Activated CD8-positive, alpha-beta memory T cell treated with anti-CD3 and anti-CD28 coated beads, Interleukin-2, amount 50 U/mL, for 1 hour (primary cell): ENCODE measurements around the gene FRG2B.
"Not testable (repeated sequence)": the region's sequence is repeated elsewhere in the genome, so short reads cannot be mapped to it uniquely, and the experiment has no call there.

Experiments
- DNase-seq: peaks from one replicate; pipeline ENCODE4 v3.0.0-alpha.2; 2020; ENCODE audit errors: extremely low read depth

Gene FRG2B

DNA sequence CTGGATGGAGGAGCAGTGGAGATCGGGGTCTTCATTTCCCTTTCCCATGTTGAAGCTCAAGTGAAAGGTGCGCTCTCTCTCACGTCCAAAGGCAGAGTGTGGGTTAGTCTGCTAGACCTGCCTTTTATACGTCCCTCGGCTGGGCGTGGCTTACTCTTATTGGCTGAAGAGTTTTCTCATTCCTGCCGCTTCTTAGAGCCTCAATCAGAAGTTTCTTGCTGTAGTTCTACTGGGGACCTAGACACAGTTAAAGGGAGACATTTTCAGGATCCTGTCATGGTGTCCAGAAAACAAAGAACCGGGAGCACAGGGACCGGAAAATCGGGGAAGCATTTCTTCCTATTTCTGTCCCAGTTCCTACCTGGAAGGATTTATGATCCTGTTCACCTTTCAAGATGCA, at the start of gene FRG2B:
TSS of gene FRG2B (minus strand) at position 101 of the 400 bp plus-strand sequence. CDS start at position 48, 53 bp downstream.
- not testable (repeated sequence) for DNase-seq

- DNase-seq: not testable (repeated sequence)
These were observed 40.9 kb upstream of the FRG2B start for GRCh38 chr10:133667446-133667845.

GRCh38 chr10:133663544-133664160, 37.1 kb upstream of the FRG2B start:
- DNase-seq: not testable (repeated sequence)

GRCh38 chr10:133661122-133661521, 34.5 kb upstream of the FRG2B start:
- not testable (repeated sequence) for DNase-seq

DNA sequence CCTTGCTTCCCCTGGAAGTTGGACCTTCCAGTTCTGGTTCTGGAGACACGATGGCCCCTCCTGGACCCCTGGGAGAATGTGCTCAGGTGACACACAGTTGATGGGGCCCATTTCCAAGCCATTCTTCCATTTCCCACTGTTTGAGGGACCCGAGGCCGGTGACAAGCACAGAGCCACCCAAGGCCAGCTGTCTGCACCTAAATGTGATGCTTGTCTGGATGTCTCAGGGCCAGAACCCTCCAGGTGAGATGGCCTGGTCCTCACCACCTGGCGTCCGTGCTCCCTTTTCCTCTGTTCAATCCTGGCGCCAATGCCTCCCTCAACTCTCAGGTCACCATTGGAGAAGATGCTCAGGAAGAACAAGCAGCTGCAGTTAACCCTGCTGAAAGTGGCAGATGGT, 33.9 kb upstream of the FRG2B start:
- DNase-seq: not testable (repeated sequence)

- not testable (repeated sequence) for DNase-seq
These were observed 30.7 kb upstream of the FRG2B start for GRCh38 chr10:133657276-133657675.

GRCh38 chr10:133648872-133649455, 22.4 kb upstream of the FRG2B start:
- DNase-seq: not testable (repeated sequence)

GRCh38 chr10:133647075-133647748, 20.6 kb upstream of the FRG2B start:
- not testable (repeated sequence) for DNase-seq

GRCh38 chr10:133637846-133638235, 11.2 kb upstream of the FRG2B start:
- DNase-seq: not testable (repeated sequence)

DNA sequence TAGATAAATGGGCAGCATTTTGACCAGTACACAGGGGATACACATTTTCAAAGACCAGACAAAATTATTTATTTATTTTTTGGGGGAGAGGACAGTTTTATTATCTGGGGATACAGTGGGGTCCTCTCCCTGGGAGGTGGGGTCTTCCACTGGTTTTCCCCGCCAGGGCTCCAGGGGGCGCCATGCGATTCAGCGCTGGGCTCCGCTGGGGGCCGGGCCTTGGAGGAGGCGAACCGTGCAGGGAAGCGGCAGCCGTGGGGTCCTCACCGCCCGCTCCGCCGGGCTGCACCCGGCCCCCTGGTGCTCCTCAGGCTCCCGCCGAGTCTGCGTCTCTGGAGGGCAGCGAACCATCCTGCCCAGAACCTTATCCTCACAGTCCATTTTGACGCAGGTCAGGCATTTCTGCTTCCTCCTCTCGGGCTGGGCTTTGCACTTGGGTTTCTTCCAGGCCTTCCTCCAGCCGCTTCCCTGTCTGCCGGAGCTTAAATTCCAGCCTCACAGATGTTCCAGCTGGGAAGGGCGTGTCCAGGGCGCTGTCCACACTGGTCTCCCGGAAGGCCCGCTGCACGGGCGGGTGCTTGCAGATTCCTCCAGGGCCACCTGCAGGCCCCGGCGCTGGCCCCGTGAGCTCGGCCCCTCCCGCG, 10.7 kb upstream of the FRG2B start:
- not testable (repeated sequence) for DNase-seq

GRCh38 chr10:133630723-133631249, 4.2 kb upstream of the FRG2B start:
- not testable (repeated sequence) for DNase-seq

- DNase-seq: not testable (repeated sequence)
These were observed 4.1 kb downstream of the FRG2B start for GRCh38 chr10:133622544-133622943.

DNA sequence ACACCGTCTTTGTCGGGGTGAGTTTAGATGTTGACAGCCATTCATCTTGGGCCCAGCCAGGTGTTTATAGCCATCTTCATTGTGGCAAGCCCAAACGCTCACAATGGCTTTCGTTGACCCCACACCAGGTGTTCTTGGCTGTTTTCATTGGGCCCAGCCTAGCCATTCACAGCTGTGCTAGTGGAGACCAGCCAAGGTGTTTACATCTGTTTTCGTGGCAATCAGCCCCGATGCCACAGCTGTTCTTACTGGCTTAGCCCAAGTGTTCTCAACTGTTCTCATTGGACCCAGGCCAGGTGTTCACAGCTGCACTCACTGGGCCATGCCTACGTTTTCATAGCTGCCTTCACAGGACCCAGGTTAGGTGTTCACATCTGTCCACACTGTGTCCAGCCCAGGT, 7.7 kb downstream of the FRG2B start:
- DNase-seq: no peak

DNA sequence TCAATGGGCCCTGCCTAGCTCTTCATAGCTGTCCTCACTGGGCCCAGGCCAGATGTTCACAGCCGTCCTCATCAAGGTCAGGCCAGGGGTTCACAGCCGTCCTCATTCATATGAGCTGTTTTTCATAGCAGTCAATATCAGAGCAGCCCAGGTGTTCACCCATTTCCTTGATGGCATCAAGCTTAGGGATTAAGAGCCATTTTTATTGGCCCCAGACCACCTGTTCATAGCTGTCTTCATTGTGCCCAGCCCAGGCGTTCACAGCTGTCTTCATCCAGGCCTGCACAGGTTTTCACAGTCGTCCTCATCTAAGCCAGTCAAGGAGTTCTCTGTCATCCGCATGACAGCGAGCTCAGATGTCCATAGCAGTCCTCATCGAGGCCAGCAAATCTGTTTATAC, 9.4 kb downstream of the FRG2B start:
- no peak for DNase-seq

DNA sequence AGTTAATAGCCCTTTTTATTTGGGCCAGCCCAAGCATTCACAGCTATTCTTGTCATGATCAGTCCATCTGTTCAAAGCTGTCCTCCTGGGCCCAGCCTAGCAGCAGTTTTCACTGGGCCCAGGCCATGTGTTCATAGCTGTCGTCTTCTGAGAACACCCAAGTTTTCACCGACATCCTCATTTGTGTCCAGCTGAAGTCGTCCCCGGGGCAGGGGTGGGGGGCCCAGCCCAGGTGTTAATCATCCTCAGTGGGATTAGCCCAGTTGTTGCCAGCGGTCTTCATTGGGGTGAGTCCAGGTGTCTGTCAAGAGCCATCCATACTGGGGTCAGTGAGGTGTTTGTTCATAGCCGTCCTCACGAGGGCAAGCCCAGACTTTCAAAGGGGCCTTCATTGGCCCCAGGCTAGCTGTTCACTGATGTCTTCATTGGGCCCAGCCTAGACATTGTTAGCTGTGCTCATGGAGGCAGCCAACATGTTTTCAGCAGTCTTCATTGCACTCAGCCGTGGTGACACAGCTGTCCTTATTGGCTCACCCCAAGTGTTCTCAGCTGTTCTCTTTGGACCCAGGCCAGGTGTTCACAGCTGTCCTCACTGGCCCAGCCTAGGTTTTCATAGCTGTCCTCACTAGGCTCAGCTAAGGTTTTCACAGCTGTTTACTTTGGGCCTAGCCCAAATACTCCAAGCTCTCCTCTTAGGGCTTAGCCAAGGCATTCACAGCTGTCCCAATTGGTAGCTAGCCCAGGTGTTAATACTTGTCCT, 10.0 kb downstream of the FRG2B start:
- DNase-seq: no peak

DNA sequence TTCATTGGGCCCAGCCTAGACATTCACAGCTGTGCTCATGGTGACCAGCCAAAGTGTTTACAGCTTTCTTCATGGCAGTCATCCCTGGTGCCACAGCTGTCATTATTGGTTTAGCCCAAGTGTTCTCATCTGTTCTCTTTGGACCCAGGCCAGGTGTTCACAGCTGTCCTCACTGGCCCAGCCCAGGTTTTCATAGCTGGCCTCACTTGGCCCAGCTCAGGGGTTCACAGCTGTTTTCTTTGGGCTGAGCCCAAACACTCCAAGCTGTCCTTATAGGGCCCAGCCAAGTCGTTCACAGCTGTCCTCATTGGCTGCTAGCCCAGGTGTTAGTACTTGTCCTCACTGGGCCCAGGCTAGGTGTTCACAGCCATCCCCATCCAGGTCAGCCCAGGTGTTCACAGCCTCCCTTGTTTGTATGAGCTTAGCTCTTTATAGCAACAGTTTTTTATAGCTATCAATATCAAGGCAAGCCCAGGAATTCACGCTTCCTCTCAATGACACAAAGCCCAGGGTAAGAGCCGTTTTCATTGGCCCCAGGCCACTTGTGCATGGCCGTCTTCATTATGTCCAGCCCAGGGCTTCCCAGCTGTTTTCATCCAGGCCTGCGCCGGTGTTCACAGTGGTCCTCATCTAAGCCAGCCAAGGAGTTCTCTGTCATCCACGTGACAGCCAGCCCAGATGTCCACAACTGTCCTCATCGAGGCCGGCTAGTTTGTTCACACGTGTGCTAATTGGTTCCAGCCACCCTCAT, 11.6 kb downstream of the FRG2B start:
- no peak for DNase-seq

- no peak for DNase-seq
These were observed 12.9 kb downstream of the FRG2B start for GRCh38 chr10:133613699-133614098.

DNA sequence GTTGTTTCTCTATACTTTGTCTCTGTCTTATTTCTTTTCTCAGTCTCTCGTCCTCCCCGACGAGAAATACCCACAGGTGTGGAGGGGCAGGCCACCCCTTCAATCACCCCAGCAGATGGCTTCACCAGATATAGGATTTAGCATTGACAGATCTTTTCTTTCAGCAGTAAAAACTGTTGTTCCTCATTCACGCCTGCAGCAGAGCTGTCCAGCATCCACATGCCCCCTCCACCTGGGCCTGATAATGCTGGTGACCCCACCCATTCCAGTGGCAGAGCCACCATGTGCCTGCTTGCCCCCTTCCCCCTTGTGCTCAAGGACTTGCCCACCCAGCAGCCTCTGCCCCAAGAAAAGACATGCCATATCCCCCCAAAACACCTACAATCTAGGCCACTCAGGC, 15.5 kb downstream of the FRG2B start:
- DNase-seq: no peak

DNA sequence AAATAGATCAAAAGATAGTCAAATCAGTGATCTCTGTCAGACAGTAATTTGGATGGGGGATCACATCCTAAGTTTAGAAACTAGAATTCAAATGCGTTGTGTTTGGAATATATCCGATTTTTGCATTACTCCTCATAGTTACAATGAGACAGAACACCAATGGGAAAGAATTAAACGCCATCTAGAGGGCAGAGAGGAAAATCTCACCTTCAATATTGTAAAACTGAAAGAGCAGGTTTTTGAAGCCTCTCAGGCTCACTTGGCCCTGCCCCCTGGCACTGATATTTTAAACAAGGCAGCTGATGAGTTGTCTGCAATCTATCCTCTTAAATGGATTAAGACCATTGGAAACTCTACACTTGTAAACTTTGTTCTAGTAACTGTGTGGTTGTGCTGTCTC, 17.7 kb downstream of the FRG2B start:
- no peak for DNase-seq

DNA sequence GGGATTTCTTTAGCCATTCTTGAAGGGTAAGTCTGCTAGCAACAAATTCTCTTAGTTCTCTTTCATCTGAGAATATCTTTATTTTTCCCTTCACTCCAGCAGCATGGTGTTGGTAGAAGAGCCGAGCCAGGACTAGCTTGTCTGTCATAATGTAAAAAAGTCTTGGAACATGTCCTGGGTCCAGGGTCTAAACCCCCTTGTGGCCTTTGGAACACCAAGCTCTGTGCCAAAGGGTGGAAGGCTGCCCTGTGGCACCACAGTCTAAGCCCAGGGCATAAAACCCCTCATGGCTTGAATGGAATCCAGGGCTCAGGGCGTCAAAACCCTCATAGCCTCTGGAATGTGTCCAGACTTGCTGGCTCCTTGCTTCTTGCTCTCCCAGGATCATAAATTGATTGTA, 23.2 kb downstream of the FRG2B start:
- DNase-seq: not testable (repeated sequence)

GRCh38 chr10:133600657-133601056, 25.9 kb downstream of the FRG2B start:
- no peak for DNase-seq
